Measurements from ENCODE around the gene DPP7.

DNA sequence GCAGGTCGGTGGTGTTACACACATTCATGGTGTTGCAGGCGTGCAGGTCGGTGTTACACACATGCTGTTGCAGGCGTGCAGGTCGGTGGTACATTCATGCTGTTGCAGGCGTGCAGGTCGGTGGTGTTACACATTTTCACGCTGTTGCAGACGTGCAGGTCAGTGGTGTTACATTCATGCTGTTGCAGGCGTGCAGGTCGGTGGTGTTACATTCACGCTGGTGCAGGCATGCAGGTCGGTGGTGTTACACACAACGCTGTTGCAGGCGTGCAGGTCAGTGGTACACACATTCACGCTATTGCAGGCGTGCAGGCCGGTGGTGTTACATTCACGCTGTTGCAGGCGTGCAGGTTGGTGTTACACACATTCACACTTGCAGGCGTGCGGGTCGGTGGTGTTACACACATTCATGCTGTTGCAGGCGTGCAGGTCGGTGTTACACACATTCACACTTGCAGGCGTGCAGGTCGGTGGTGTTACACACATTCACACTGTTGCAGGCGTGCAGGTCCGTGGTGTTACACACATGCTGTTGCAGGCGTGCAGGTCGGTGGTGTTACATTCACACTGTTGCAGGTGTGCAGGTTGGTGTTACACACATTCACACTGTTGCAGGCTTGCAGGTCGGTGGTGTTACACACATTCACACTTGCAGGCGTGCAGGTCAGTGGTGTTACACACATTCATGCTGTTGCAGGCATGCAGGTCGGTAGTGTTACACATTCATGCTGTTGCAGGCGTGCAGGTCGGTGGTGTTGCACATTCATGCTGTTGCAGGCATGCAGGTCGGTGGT is 11.1 kb downstream of the DPP7 start:
- TF ChIP-seq GATA2 (IDR thresholded peaks at IDR 0.05; ENCODE audit: low read depth, low read length), result no peak
- TF ChIP-seq GATA3 (IDR thresholded peaks at IDR 0.05; ENCODE audit: low read depth, low read length), result no peak
